Placental epithelial cell (primary cell): ENCODE data around the gene SYK. TPM values are rescaled to one million over a fixed set of nuclear protein-coding genes. Genes with fewer than 3 reads are reported as not detected.

Source experiments
- total RNA-seq: library from RNA; depleted of rRNA; stranded (reverse); fragments of >200 nt; gene quantifications from 2 replicates; pipeline ENCODE4 v1.2.3, GENCODE V29; 2012

SYK gene
- under 0.01 and 0.33 TPM in 2 replicates for total RNA-seq

DNA sequence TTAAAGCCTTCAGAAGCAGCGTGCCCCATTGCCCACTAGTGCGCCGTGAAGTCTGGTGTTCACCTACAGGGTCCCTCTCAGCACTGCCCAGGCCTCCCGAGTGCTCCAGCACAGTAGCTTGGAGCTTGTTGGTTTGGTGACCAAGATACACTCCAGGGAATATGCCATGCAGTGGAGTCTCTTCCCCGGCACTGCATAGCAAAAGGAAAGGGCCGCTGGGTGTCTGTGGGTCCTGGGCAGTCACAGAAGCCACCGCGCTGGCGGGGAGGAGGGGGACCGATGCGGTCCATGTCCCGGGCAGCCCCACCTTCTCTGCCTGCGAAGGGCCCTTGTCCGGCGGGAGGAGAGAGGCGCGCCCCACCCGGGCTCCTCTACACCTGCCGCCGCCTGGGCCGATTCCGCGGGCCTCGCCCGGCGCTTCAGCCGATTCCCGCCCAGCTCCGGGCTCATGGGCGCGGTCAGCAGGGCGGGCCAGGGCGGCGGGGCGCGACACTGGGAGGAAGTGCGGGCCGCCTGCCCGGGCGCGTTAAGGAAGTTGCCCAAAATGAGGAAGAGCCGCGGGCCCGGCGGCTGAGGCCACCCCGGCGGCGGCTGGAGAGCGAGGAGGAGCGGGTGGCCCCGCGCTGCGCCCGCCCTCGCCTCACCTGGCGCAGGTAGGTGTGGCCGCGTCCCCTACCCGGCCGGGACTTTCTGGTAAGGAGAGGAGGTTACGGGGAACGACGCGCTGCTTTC lies at the start of gene SYK:
TSS of gene SYK (plus strand) at position 579 of the 732 bp plus-strand sequence. CDS start 42,080 bp downstream, outside the sequence.

Other genes with a start within 250 kb of the SYK start
- gene DIRAS2, start 159.0 kb upstream of the SYK start, total RNA-seq = 0.11 and 0.39 TPM in 2 replicates